DOHH2 (cell line): ENCODE measurements around the gene TRAF5.

Experiments used
- EZH2phosphoT487 ChIP-seq: fragments of 200-600 bp; sonication (generic); IDR thresholded peaks from 2 replicates; pipeline ENCODE4 v1.6.1; 2017; ENCODE audit warnings: borderline replicate concordance, mild to moderate bottlenecking, antibody characterized with exemption, low read length, moderate library complexity, mixed read lengths
- TF ChIP-seq, protein P1 (sequence below): fragments of 200-600 bp; sonication (generic); IDR thresholded peaks from one replicate; pipeline ENCODE4 v1.5.1; 2014; ENCODE audit warnings: antibody characterized with exemption, mild to moderate bottlenecking, low read depth, low read length; ENCODE audit not compliant: poor library complexity, severe bottlenecking

DNA sequence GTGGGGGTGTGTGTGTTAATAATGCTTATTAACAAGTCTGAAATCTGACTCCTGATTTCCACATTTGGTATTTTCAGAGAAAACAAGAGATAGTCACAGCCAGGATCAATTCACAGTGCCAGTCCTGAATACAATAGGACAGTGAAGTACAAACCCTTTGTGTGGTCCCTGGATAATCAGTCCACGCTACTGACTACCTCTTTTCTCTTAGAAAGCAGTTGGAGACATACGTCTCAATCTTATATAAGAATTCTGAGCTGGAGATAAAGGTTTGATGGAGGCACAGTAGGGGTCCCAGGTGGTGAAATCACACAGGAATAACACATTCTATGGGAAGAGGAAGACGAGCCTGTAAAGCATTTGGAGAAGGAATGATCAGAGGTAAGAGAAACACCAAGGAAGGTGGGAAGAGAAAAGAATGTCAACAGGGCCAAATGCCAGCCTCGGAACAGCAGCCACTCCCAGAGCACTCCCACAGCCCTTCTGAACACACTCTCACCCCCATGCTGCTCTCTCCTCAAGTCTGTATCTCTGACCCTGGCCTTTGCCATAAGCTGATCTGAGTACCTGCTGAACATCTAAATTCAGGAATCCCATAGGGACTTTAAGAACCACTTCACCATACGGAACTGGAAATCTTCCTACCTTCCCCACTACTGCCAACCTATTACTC lies 48.6 kb downstream of the TRAF5 start:
- no peak for TF ChIP-seq EZH2phosphoT487
- TF ChIP-seq, protein P1, sequence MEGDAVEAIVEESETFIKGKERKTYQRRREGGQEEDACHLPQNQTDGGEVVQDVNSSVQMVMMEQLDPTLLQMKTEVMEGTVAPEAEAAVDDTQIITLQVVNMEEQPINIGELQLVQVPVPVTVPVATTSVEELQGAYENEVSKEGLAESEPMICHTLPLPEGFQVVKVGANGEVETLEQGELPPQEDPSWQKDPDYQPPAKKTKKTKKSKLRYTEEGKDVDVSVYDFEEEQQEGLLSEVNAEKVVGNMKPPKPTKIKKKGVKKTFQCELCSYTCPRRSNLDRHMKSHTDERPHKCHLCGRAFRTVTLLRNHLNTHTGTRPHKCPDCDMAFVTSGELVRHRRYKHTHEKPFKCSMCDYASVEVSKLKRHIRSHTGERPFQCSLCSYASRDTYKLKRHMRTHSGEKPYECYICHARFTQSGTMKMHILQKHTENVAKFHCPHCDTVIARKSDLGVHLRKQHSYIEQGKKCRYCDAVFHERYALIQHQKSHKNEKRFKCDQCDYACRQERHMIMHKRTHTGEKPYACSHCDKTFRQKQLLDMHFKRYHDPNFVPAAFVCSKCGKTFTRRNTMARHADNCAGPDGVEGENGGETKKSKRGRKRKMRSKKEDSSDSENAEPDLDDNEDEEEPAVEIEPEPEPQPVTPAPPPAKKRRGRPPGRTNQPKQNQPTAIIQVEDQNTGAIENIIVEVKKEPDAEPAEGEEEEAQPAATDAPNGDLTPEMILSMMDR = no peak
